ENCODE data around the gene EMX1.

Gene EMX1

GRCh38 chr2:72935611-72935957, 18.3 kb downstream of the EMX1 start:
- no peak overlapping the region for H2AFZ ChIP-seq (ENCODE audit: low read depth, low read length)
- H3K27me3 ChIP-seq (ENCODE audit: insufficient read depth, low read length, poor library complexity): no peaks in the 10 kb centered on the region
- DNase-seq: no peak
- H3K9me3 ChIP-seq (ENCODE audit: insufficient read depth, low read length, severe bottlenecking): no peaks in the 10 kb centered on the region
- no peaks in the 10 kb centered on the region for H3K79me2 ChIP-seq (ENCODE audit: insufficient read depth, low read length)
- TF ChIP-seq CTCF (IDR thresholded peaks at IDR 0.05; ENCODE audit: borderline replicate concordance, extremely low read depth, low read length, poor library complexity, severe bottlenecking) (no peak), EZH2 (IDR thresholded peaks at IDR 0.05; ENCODE audit: borderline replicate concordance, low read depth, low read length, severe bottlenecking) (no peak)
- no peaks in the 10 kb centered on the region for H3K36me3 ChIP-seq (ENCODE audit: insufficient read depth, low read length)
- H4K20me1 ChIP-seq (ENCODE audit: insufficient read depth, low read length): peaks cover 3% of the 10 kb centered on the region
- H3K9ac ChIP-seq (ENCODE audit: low read depth, low read length): no peak overlapping the region
- H3K27ac ChIP-seq (ENCODE audit: low read length): no peak overlapping the region
- H3K4me1 ChIP-seq (ENCODE audit: insufficient read depth, low read length): no peaks in the 10 kb centered on the region
- no peak overlapping the region for H3K4me3 ChIP-seq (ENCODE audit: low read depth in 1 of 2, low read length in 2 of 2)
- no peak for ATAC-seq (ENCODE audit: insufficient read depth, low read depth)
- H3K4me2 ChIP-seq (ENCODE audit: insufficient read depth, low read length): no peak overlapping the region

GRCh38 chr2:72936660-72937355, 19.5 kb downstream of the EMX1 start:
- Histone ChIP-seq H3K27me3 (ENCODE audit: insufficient read depth, low read length, poor library complexity) (no peaks in the 10 kb centered on the region), H3K9me3 (ENCODE audit: insufficient read depth, low read length, severe bottlenecking) (no peaks in the 10 kb centered on the region), H3K36me3 (ENCODE audit: insufficient read depth, low read length) (no peaks in the 10 kb centered on the region), H3K4me2 (ENCODE audit: insufficient read depth, low read length) (no peak overlapping the region), H4K20me1 (ENCODE audit: insufficient read depth, low read length) (peaks cover 3% of the 10 kb centered on the region), H3K9ac (ENCODE audit: low read depth, low read length) (no peak overlapping the region), H3K79me2 (ENCODE audit: insufficient read depth, low read length) (no peaks in the 10 kb centered on the region), H3K4me3 (ENCODE audit: low read depth in 1 of 2, low read length in 2 of 2) (no peak overlapping the region), H3K27ac (ENCODE audit: low read length) (no peak overlapping the region), H3K4me1 (ENCODE audit: insufficient read depth, low read length) (no peaks in the 10 kb centered on the region), H2AFZ (ENCODE audit: low read depth, low read length) (no peak overlapping the region)
- ATAC-seq (ENCODE audit: insufficient read depth, low read depth) (no peak), DNase-seq (no peak)
- TF ChIP-seq CTCF (IDR thresholded peaks at IDR 0.05; ENCODE audit: borderline replicate concordance, extremely low read depth, low read length, poor library complexity, severe bottlenecking): no peak

GRCh38 chr2:72937356-72937669, 20.0 kb downstream of the EMX1 start:
- Histone ChIP-seq H3K4me3 (ENCODE audit: low read depth in 1 of 2, low read length in 2 of 2) (no peak overlapping the region), H3K79me2 (ENCODE audit: insufficient read depth, low read length) (no peaks in the 10 kb centered on the region), H2AFZ (ENCODE audit: low read depth, low read length) (no peak overlapping the region), H3K4me1 (ENCODE audit: insufficient read depth, low read length) (no peaks in the 10 kb centered on the region), H3K4me2 (ENCODE audit: insufficient read depth, low read length) (no peak overlapping the region), H3K9ac (ENCODE audit: low read depth, low read length) (no peak overlapping the region), H4K20me1 (ENCODE audit: insufficient read depth, low read length) (peaks cover 3% of the 10 kb centered on the region), H3K36me3 (ENCODE audit: insufficient read depth, low read length) (no peaks in the 10 kb centered on the region), H3K27me3 (ENCODE audit: insufficient read depth, low read length, poor library complexity) (no peaks in the 10 kb centered on the region), H3K27ac (ENCODE audit: low read length) (no peak overlapping the region), H3K9me3 (ENCODE audit: insufficient read depth, low read length, severe bottlenecking) (no peaks in the 10 kb centered on the region)
- TF ChIP-seq CTCF (IDR thresholded peaks at IDR 0.05; ENCODE audit: borderline replicate concordance, extremely low read depth, low read length, poor library complexity, severe bottlenecking) (no peak), EZH2 (IDR thresholded peaks at IDR 0.05; ENCODE audit: borderline replicate concordance, low read depth, low read length, severe bottlenecking) (no peak)
- ATAC-seq (ENCODE audit: insufficient read depth, low read depth) (no peak; the same call in 2 of the 3 replicates), DNase-seq (no peak)

- H3K4me3 ChIP-seq (ENCODE audit: low read depth in 1 of 2, low read length in 2 of 2): no peak overlapping the region
- H3K79me2 ChIP-seq (ENCODE audit: insufficient read depth, low read length): no peaks in the 10 kb centered on the region
- H3K9ac ChIP-seq (ENCODE audit: low read depth, low read length): no peak overlapping the region
- no peak overlapping the region for H2AFZ ChIP-seq (ENCODE audit: low read depth, low read length)
- ATAC-seq (ENCODE audit: insufficient read depth, low read depth) (no peak), DNase-seq (no peak)
- no peak overlapping the region for H3K27ac ChIP-seq (ENCODE audit: low read length)
- H3K36me3 ChIP-seq (ENCODE audit: insufficient read depth, low read length): no peaks in the 10 kb centered on the region
- no peaks in the 10 kb centered on the region for H3K27me3 ChIP-seq (ENCODE audit: insufficient read depth, low read length, poor library complexity)
- no peak overlapping the region for H3K4me2 ChIP-seq (ENCODE audit: insufficient read depth, low read length)
- no peaks in the 10 kb centered on the region for H3K4me1 ChIP-seq (ENCODE audit: insufficient read depth, low read length)
- H4K20me1 ChIP-seq (ENCODE audit: insufficient read depth, low read length): peaks cover 3% of the 10 kb centered on the region
- TF ChIP-seq CTCF (IDR thresholded peaks at IDR 0.05; ENCODE audit: borderline replicate concordance, extremely low read depth, low read length, poor library complexity, severe bottlenecking): no peak
- no peak for TF ChIP-seq EZH2 (IDR thresholded peaks at IDR 0.05; ENCODE audit: borderline replicate concordance, low read depth, low read length, severe bottlenecking)
- H3K9me3 ChIP-seq (ENCODE audit: insufficient read depth, low read length, severe bottlenecking): no peaks in the 10 kb centered on the region
These were observed 21.1 kb downstream of the EMX1 start for GRCh38 chr2:72938455-72938854.
